T-cell (primary cell): ENCODE results near the gene HCFC1R1. TPM values are rescaled to one million over a fixed set of nuclear protein-coding genes. Genes with fewer than 3 reads are reported as not detected.
A peak's percentile ranks its signal among the peaks of the same experiment; 100 is the strongest.

Source experiments
- ATAC-seq, 4 experiments: fragments of 200-7000 bp in 3 of 4; fragments of 150-1000 bp in 1 of 4; cut with Tn5 transposase; replicated peaks in 1 of 4; 1 replicate in 3 of 4; 2 replicates in 1 of 4; pipeline ENCODE4 v1.10.0; 2021; ENCODE audit warnings: moderate library complexity in 3 of 4, mild to moderate bottlenecking in 2 of 4, moderate number of reproducible peaks in 1 of 4
- CTCF ChIA-PET, 2 donors: fragments of 300-600 bp; sonication (Branson Sonifier 250); formaldehyde crosslinking; loops; one replicate each; lab custom pipeline; 2022; ENCODE audit warnings: antibody characterized with exemption in 2 of 2; lab: Charles Lee
- POLR2A ChIA-PET, 2 donors: fragments of 300-600 bp; sonication (Branson Sonifier 250); formaldehyde crosslinking; loops; one replicate each; lab custom pipeline; 2022; ENCODE audit warnings: antibody characterized with exemption in 2 of 2; lab: Charles Lee
- DNase-seq, 35 experiments: peaks; one replicate each; pipeline versions ENCODE4 v3.0.0 to v3.0.0-alpha.2; 2013 to 2023
- H3K27ac ChIP-seq: one replicate; pipeline ENCODE4 v1.5.1; 2013; ENCODE audit warnings: low read length
- H3K27me3 ChIP-seq, 2 experiments: replicated peaks in 1 of 2; 1 replicate in 1 of 2; 2 replicates in 1 of 2; pipeline versions ENCODE4 v1.6.1 to v1.7.0; 2013; ENCODE audit warnings: low read length in 1 of 2, mixed read lengths in 1 of 2; ENCODE audit not compliant: control insufficient read depth in 2 of 2, insufficient read depth in 2 of 2; ENCODE audit errors: extremely low read depth in 1 of 2
- H3K36me3 ChIP-seq, 2 donors: 1 replicate in 1 of 2; 2 replicates in 1 of 2; pipeline versions ENCODE4 v1.6.1 to v1.7.0; 2013; ENCODE audit warnings: low read length in 1 of 2; ENCODE audit not compliant: control insufficient read depth in 2 of 2, insufficient read depth in 1 of 2; ENCODE audit errors: extremely low read depth in 1 of 2
- H3K4me1 ChIP-seq, 2 experiments: 1 replicate in 1 of 2; 2 replicates in 1 of 2; pipeline versions ENCODE4 v1.6.1 to v1.7.0; 2013; ENCODE audit warnings: low read length in 2 of 2, mixed read lengths in 1 of 2; ENCODE audit not compliant: insufficient read depth in 2 of 2, control insufficient read depth in 1 of 2; ENCODE audit errors: extremely low read depth in 1 of 2
- H3K4me3 ChIP-seq, 2 donors: 1 replicate in 1 of 2; 2 replicates in 1 of 2; pipeline versions ENCODE4 v1.5.1 to v1.7.0; 2013; ENCODE audit warnings: mild to moderate bottlenecking in 2 of 2, low read length in 1 of 2, moderate library complexity in 1 of 2; ENCODE audit not compliant: control insufficient read depth in 1 of 2; ENCODE audit errors: extremely low read depth in 1 of 2
- H3K9me3 ChIP-seq: 2 replicates; pipeline ENCODE4 v1.7.0; 2013
- H3K27ac Mint-ChIP-seq, 2 donors: one replicate each; pipeline ENCODE4 v1.8.0; 2020 to 2021; ENCODE audit warnings: mild to moderate bottlenecking in 2 of 2, mixed read lengths in 2 of 2
- H3K27me3 Mint-ChIP-seq, 2 donors: one replicate each; pipeline ENCODE4 v1.8.0; 2021 to 2022; ENCODE audit warnings: mixed read lengths in 2 of 2
- H3K36me3 Mint-ChIP-seq: one replicate; pipeline ENCODE4 v1.8.0; 2021; ENCODE audit warnings: mixed read lengths
- H3K4me1 Mint-ChIP-seq, 3 donors: one replicate each; pipeline ENCODE4 v1.8.0; 2020 to 2022; ENCODE audit warnings: mixed read lengths in 3 of 3, mild to moderate bottlenecking in 1 of 3
- H3K4me3 Mint-ChIP-seq, 3 donors: one replicate each; pipeline ENCODE4 v1.8.0; 2020 to 2022; ENCODE audit warnings: mild to moderate bottlenecking in 3 of 3, mixed read lengths in 3 of 3, moderate library complexity in 3 of 3
- H3K9me3 Mint-ChIP-seq, 3 donors: one replicate each; pipeline ENCODE4 v1.8.0; 2020 to 2022; ENCODE audit warnings: mixed read lengths in 3 of 3
- WGBS: methylation state at CpG from one replicate; pipeline ENCODE4 v1.1.5; 2013; ENCODE audit warnings: missing lambda C conversion rate; ENCODE audit not compliant: insufficient coverage; 5-methylcytosine and 5-hydroxymethylcytosine counted together
- total RNA-seq, 35 experiments: library from RNA in 6 of 35; stranded (reverse) in 6 of 35; fragments of 120-200 nt in 1 of 35; gene quantifications; one replicate each; pipeline versions ENCODE4 v1.2.1 to v1.2.4 and lab custom pipeline; 2013 to 2026

Gene HCFC1R1
- total RNA-seq, 5 donors from 2014 or later (not counting 1 experiment from before 2014, with no cell fraction given) = 11.4 to 25.9 (median 22.3) TPM

DNA sequence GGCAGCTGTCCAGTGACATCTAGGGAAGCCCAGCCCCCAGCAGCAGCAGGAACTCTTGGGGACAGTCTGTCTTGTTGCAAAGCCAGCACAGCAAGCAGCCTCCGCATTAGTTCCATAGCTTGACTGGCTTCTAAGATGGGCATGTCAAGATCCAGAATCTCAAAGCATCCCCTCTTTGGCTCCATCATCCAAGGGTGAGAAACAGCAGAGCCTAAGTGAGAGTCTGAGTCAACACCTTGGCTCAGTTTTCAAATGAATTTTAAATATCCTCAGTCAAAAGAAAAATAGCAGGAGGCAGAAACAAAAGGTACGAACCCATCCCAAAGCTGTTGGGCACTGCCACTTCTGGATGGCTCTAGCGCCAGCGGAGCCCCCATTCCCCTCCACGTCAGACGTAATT lies 8.8 kb downstream of the HCFC1R1 start:
- 88% methylated on average over 6 of the region's 6 CpGs for WGBS
- Histone ChIP-seq H3K27ac (no peak overlapping the region), H3K36me3 (no peaks in the 10 kb centered on the region), H3K9me3 (no peaks in the 10 kb centered on the region), H3K4me3 (no peak overlapping the region), H3K27me3 (peaks cover 0 to 63% of the 10 kb centered on the region in 2 experiments), H3K4me1 (peaks cover 2 to 38% of the 10 kb centered on the region in 2 experiments)
- ChIA-PET CTCF (no interaction called here), POLR2A (no interaction called here)
- H3K9me3 Mint-ChIP-seq = no peaks in the 10 kb centered on the region
- peaks cover 0 to 20% of the 10 kb centered on the region in 2 donors for H3K27me3 Mint-ChIP-seq
- H3K4me3 Mint-ChIP-seq = no peak overlapping the region
- DNase-seq (no peak), ATAC-seq (no peak)
- no peak overlapping the region for H3K27ac Mint-ChIP-seq
- H3K36me3 Mint-ChIP-seq = no peaks in the 10 kb centered on the region
- H3K4me1 Mint-ChIP-seq = peaks cover 3 to 14% (median 14%) of the 10 kb centered on the region in 3 donors

DNA sequence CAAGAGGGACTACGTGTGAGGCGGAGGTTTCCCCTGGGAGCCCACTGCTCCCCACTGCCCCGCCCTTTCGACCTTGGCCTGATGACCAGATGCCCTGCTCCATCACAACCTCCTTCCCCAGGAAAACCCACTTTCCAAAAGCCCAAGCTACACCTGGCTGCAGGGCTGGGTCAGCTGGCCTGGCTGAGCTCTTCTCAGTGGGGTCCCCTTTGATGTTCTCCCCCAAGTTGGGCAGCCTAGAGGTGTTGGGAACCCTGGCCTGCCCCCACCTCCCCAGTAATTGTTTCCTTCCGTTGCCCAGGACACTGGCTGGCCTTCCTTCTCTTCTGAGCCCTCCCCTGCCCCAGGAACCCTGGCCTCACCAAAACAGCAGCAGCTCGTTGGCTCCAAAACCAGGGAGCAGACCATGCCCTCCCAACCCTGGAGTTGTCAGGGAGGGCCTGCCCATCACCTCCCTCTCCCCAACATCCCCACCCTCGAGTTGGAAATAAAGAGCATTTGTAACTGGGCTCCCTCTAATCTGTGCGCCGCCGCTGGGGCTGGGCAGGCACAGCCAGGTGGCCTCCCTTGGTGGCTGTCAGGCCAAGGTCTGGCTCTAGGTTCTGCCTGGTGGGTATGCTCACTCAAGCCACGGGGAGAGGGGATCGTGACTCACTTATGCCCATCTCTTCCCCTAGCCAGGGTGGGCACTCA lies 9.6 kb downstream of the HCFC1R1 start:
- H3K4me3 Mint-ChIP-seq = no peak overlapping the region
- H3K36me3 Mint-ChIP-seq = no peaks in the 10 kb centered on the region
- peaks cover 0 to 19% of the 10 kb centered on the region in 2 donors for H3K27me3 Mint-ChIP-seq
- 69% methylated on average over 7 of the region's 12 CpGs for WGBS
- Histone ChIP-seq H3K4me3 (no peak overlapping the region), H3K36me3 (no peaks in the 10 kb centered on the region), H3K27ac (no peak overlapping the region), H3K27me3 (peaks cover 0 to 69% of the 10 kb centered on the region in 2 experiments), H3K9me3 (no peaks in the 10 kb centered on the region), H3K4me1 (peaks cover 0 to 31% of the 10 kb centered on the region in 2 experiments)
- no peak overlapping the region for H3K27ac Mint-ChIP-seq
- POLR2A ChIA-PET = no interaction called here
- peaks cover 0 to 10% (median 8%) of the 10 kb centered on the region in 3 donors for H3K4me1 Mint-ChIP-seq
- DNase-seq (no peak), ATAC-seq (no peak)
- CTCF ChIA-PET = interaction anchor here in 1 of 2 donors (0.6 kb wide), 1 partner anchor 65 kb away, joined by 3 read pairs; no protein-coding TSS in a partner anchor
- H3K9me3 Mint-ChIP-seq = no peaks in the 10 kb centered on the region

DNA sequence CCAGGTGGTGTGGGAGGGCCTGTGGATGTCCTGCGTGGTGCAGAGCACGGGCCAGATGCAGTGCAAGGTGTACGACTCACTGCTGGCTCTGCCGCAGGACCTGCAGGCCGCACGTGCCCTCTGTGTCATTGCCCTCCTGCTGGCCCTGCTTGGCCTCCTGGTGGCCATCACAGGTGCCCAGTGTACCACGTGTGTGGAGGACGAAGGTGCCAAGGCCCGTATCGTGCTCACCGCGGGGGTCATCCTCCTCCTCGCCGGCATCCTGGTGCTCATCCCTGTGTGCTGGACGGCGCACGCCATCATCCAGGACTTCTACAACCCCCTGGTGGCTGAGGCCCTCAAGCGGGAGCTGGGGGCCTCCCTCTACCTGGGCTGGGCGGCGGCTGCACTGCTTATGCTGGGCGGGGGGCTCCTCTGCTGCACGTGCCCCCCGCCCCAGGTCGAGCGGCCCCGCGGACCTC lies 10.2 kb downstream of the HCFC1R1 start:
- Histone ChIP-seq H3K27ac (no peak overlapping the region), H3K4me3 (no peak overlapping the region), H3K9me3 (no peaks in the 10 kb centered on the region), H3K4me1 (peaks cover 4 to 31% of the 10 kb centered on the region in 2 experiments), H3K36me3 (no peaks in the 10 kb centered on the region), H3K27me3 (peaks cover 0 to 68% of the 10 kb centered on the region in 2 experiments)
- no peaks in the 10 kb centered on the region for H3K9me3 Mint-ChIP-seq
- DNase-seq (no peak), ATAC-seq (no peak)
- peaks cover 0 to 19% of the 10 kb centered on the region in 2 donors for H3K27me3 Mint-ChIP-seq
- no peak overlapping the region for H3K27ac Mint-ChIP-seq
- H3K4me3 Mint-ChIP-seq = no peak overlapping the region
- ChIA-PET CTCF (interaction anchor here in 1 of 2 donors (0.6 kb wide), 1 partner anchor 64 kb away, joined by 3 read pairs; no protein-coding TSS in a partner anchor), POLR2A (no interaction called here)
- no peaks in the 10 kb centered on the region for H3K36me3 Mint-ChIP-seq
- H3K4me1 Mint-ChIP-seq = peaks cover 5 to 13% (median 11%) of the 10 kb centered on the region in 3 donors
- WGBS = 90% methylated on average over 27 of the region's 27 CpGs

GRCh38 chr16:3012828-3013420 lies 10.8 kb downstream of the HCFC1R1 start, which contains the start of gene CLDN9:
Gene CLDN9 (plus strand): TSS chr16:3012923. CDS start chr16:3013363, 440 bp downstream.
- Histone ChIP-seq H3K27ac (no peak within 1 kb of the TSS), H3K4me3 (no peak within 1 kb of the TSS), H3K9me3 (no peaks in the 10 kb centered on the region), H3K27me3 (peaks cover 0 to 66% of the 10 kb centered on the region in 2 experiments), H3K4me1 (peaks cover 10 to 31% of the 10 kb centered on the region in 2 experiments), H3K36me3 (no peaks in the 10 kb centered on the region)
- Mint-ChIP-seq H3K27me3 (peaks cover 0 to 19% of the 10 kb centered on the region in 2 donors), H3K9me3 (no peaks in the 10 kb centered on the region), H3K4me3 (no peak within 1 kb of the TSS), H3K4me1 (peaks cover 11 to 16% (median 12%) of the 10 kb centered on the region in 3 donors), H3K36me3 (no peaks in the 10 kb centered on the region), H3K27ac (no peak within 1 kb of the TSS)
- CTCF ChIA-PET = no interaction called here
- DNase-seq (peak in 1 of 35 experiments; percentile 29), ATAC-seq (peak; percentile 27 to 69 (median 34))
- POLR2A ChIA-PET = no interaction called here
- WGBS = 64% methylated on average over 27 of the region's 27 CpGs

GRCh38 chr16:3012246-3012645 lies 11.5 kb downstream of the HCFC1R1 start:
- Mint-ChIP-seq H3K27me3 (peaks cover 0 to 19% of the 10 kb centered on the region in 2 donors), H3K9me3 (no peaks in the 10 kb centered on the region), H3K4me1 (peaks cover 17 to 23% (median 19%) of the 10 kb centered on the region in 3 donors), H3K27ac (no peak overlapping the region), H3K4me3 (no peak overlapping the region), H3K36me3 (no peaks in the 10 kb centered on the region)
- Histone ChIP-seq H3K4me1 (peaks cover 16 to 33% of the 10 kb centered on the region in 2 experiments), H3K4me3 (no peak overlapping the region), H3K36me3 (no peaks in the 10 kb centered on the region), H3K27ac (no peak overlapping the region), H3K9me3 (no peaks in the 10 kb centered on the region), H3K27me3 (peaks cover 0 to 64% of the 10 kb centered on the region in 2 experiments)
- CTCF ChIA-PET = interaction anchor here in 1 of 2 donors (0.6 kb wide), 1 partner anchor 54 kb away, joined by 4 read pairs; no protein-coding TSS in a partner anchor
- WGBS = 56% methylated on average over 17 of the region's 19 CpGs
- POLR2A ChIA-PET = no interaction called here
- DNase-seq = no peak
- no peak for ATAC-seq

DNA sequence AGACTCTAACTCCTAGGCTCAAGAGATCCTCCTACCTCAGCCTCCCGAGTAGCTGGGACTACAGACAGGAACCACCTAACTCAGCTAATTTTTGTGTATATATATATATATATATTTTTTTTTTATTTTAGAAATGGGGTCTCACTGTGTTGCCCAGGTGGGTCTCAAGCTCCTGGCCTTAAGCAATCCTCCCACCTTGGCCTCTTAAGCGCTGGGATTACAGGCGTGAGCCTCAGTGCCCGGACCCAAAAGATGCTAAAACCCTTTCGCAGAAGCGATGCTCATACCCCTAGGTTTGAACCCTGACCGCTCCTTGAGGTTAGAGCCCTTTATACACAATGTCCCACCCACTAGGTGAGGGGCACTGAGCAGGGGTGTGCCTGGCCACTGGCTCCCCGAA lies 13.2 kb downstream of the HCFC1R1 start:
- Histone ChIP-seq H3K36me3 (no peaks in the 10 kb centered on the region), H3K27me3 (peaks cover 0 to 72% of the 10 kb centered on the region in 2 experiments), H3K9me3 (no peaks in the 10 kb centered on the region), H3K4me1 (peaks cover 20 to 39% of the 10 kb centered on the region in 2 experiments), H3K4me3 (no peak overlapping the region), H3K27ac (no peak overlapping the region)
- 91% methylated on average over 6 of the region's 8 CpGs for WGBS
- H3K36me3 Mint-ChIP-seq = no peaks in the 10 kb centered on the region
- H3K4me3 Mint-ChIP-seq = no peak overlapping the region
- ChIA-PET CTCF (interaction anchor here in 1 of 2 donors (0.7 kb wide), 1 partner anchor 98 kb away, joined by 3 read pairs; no protein-coding TSS in a partner anchor), POLR2A (no interaction called here)
- ATAC-seq (no peak), DNase-seq (no peak)
- H3K27ac Mint-ChIP-seq = no peak overlapping the region
- no peaks in the 10 kb centered on the region for H3K9me3 Mint-ChIP-seq
- peaks cover 23 to 31% (median 25%) of the 10 kb centered on the region in 3 donors for H3K4me1 Mint-ChIP-seq
- peaks cover 0 to 20% of the 10 kb centered on the region in 2 donors for H3K27me3 Mint-ChIP-seq
